H9 (cell line): ENCODE results near the gene CDK2. TPM values are rescaled to one million over a fixed set of nuclear protein-coding genes. Genes with fewer than 3 reads are reported as not detected.

Experiments
- DNase-seq: peaks from one replicate; pipeline ENCODE4 v3.0.0-alpha.2; 2017
- H2AFZ ChIP-seq: one replicate; pipeline ENCODE4 v1.6.1; 2013; ENCODE audit warnings: mild to moderate bottlenecking, low read length, control low read depth, moderate library complexity
- H2AK5ac ChIP-seq: 2 replicates; pipeline ENCODE4 v1.6.1; 2013; ENCODE audit warnings: low read length, control low read depth, mixed read lengths; ENCODE audit not compliant: insufficient read length
- H2BK120ac ChIP-seq: one replicate; pipeline ENCODE4 v1.6.1; 2013; ENCODE audit warnings: low read depth, mild to moderate bottlenecking, low read length, control low read depth, inconsistent platforms; ENCODE audit not compliant: poor library complexity, severe bottlenecking
- H2BK12ac ChIP-seq: 2 replicates; pipeline ENCODE4 v1.6.1; 2013; ENCODE audit warnings: low read length, control low read depth, mixed read lengths, low read depth; ENCODE audit not compliant: insufficient read length
- H2BK15ac ChIP-seq: 2 replicates; pipeline ENCODE4 v1.6.1; 2013; ENCODE audit warnings: low read depth, low read length, control low read depth
- H2BK20ac ChIP-seq: one replicate; pipeline ENCODE4 v1.6.1; 2013; ENCODE audit warnings: low read depth, mild to moderate bottlenecking, low read length, control low read depth, inconsistent platforms; ENCODE audit not compliant: poor library complexity, severe bottlenecking
- H2BK5ac ChIP-seq: 2 replicates; pipeline ENCODE4 v1.6.1; 2013; ENCODE audit warnings: low read length, control low read depth, mixed read lengths; ENCODE audit not compliant: insufficient read length
- H3K14ac ChIP-seq: 2 replicates; pipeline ENCODE4 v1.6.1; 2013; ENCODE audit warnings: low read length, control low read depth; ENCODE audit not compliant: insufficient read depth
- H3K18ac ChIP-seq: 2 replicates; pipeline ENCODE4 v1.6.1; 2013; ENCODE audit warnings: low read depth, mild to moderate bottlenecking, mixed read lengths, low read length, control low read depth; ENCODE audit not compliant: insufficient read length
- H3K23ac ChIP-seq: 2 replicates; pipeline ENCODE4 v1.6.1; 2013; ENCODE audit warnings: low read length, control low read depth, mixed read lengths, low read depth; ENCODE audit not compliant: insufficient read length
- H3K23me2 ChIP-seq: 2 replicates; pipeline ENCODE4 v1.6.1; 2013; ENCODE audit warnings: low read depth, mild to moderate bottlenecking, mixed read lengths, low read length, control low read depth; ENCODE audit not compliant: insufficient read length, poor library complexity, severe bottlenecking
- H3K27ac ChIP-seq: 2 replicates; pipeline ENCODE4 v1.5.1; 2013; ENCODE audit warnings: low read length, control low read depth, mixed read lengths, low read depth; ENCODE audit not compliant: insufficient read length
- H3K27me3 ChIP-seq: 2 replicates; pipeline ENCODE4 v1.6.1; 2013; ENCODE audit warnings: low read length, control low read depth, inconsistent platforms; ENCODE audit not compliant: insufficient read depth
- H3K4ac ChIP-seq: 2 replicates; pipeline ENCODE4 v1.6.1; 2013; ENCODE audit warnings: low read depth, mild to moderate bottlenecking, control low read depth, inconsistent platforms, low read length, moderate library complexity
- H3K4me1 ChIP-seq: 2 replicates; pipeline ENCODE4 v1.6.1; 2013; ENCODE audit warnings: low read length, control low read depth, inconsistent platforms; ENCODE audit not compliant: insufficient read depth
- H3K4me2 ChIP-seq: 2 replicates; pipeline ENCODE4 v1.6.1; 2013; ENCODE audit warnings: low read length, control low read depth, mixed read lengths; ENCODE audit not compliant: insufficient read length, insufficient read depth
- H3K56ac ChIP-seq: 2 replicates; pipeline ENCODE4 v1.6.1; 2013; ENCODE audit warnings: low read depth, mild to moderate bottlenecking, mixed read lengths, low read length, control low read depth; ENCODE audit not compliant: insufficient read length
- H3K79me1 ChIP-seq: 2 replicates; pipeline ENCODE4 v1.6.1; 2013; ENCODE audit warnings: low read depth, mild to moderate bottlenecking, moderate library complexity, low read length, control low read depth, inconsistent platforms; ENCODE audit not compliant: insufficient read depth, poor library complexity, severe bottlenecking
- H3K79me2 ChIP-seq: 2 replicates; pipeline ENCODE4 v1.6.1; 2013; ENCODE audit warnings: low read length, control low read depth, inconsistent platforms; ENCODE audit not compliant: insufficient read depth
- H3K9ac ChIP-seq: 2 replicates; pipeline ENCODE4 v1.6.1; 2013; ENCODE audit warnings: low read length, control low read depth, mixed read lengths; ENCODE audit not compliant: insufficient read length; ENCODE audit errors: extremely low read depth
- H3K9me3 ChIP-seq: one replicate; pipeline ENCODE4 v1.6.1; 2013; ENCODE audit warnings: low read depth, low read length, inconsistent platforms; ENCODE audit not compliant: control insufficient read depth
- H3T11ph ChIP-seq: one replicate; pipeline ENCODE4 v1.6.1; 2013; ENCODE audit warnings: mild to moderate bottlenecking, low read length, control low read depth, inconsistent platforms
- H4K20me1 ChIP-seq: one replicate; pipeline ENCODE4 v1.6.1; 2013; ENCODE audit not compliant: control insufficient read depth, insufficient read length, insufficient read depth
- H4K5ac ChIP-seq: 2 replicates; pipeline ENCODE4 v1.6.1; 2013; ENCODE audit warnings: low read depth, mild to moderate bottlenecking, mixed read lengths, low read length, control low read depth; ENCODE audit not compliant: insufficient read length
- H4K8ac ChIP-seq: replicated peaks from 2 replicates; pipeline ENCODE4 v1.6.1; 2013; ENCODE audit warnings: low read length, control low read depth, mixed read lengths, low read depth; ENCODE audit not compliant: insufficient read length
- H4K91ac ChIP-seq: 2 replicates; pipeline ENCODE4 v1.6.1; 2013; ENCODE audit warnings: low read depth, mild to moderate bottlenecking, moderate library complexity, mixed read lengths, low read length, control low read depth; ENCODE audit not compliant: insufficient read length
- H3K27ac Mint-ChIP-seq, 3 experiments: 2 replicates in 2 of 3; 3 replicates in 1 of 3; pipeline ENCODE4 v1.8.0; 2020 to 2021; ENCODE audit warnings: mixed read lengths in 3 of 3, mild to moderate bottlenecking in 1 of 3, moderate library complexity in 1 of 3
- H3K27me3 Mint-ChIP-seq: 2 replicates; pipeline ENCODE4 v1.8.0; 2021; ENCODE audit warnings: low read depth, mild to moderate bottlenecking, moderate library complexity, mixed read lengths
- H3K36me3 Mint-ChIP-seq, 3 experiments: 2 replicates in 2 of 3; 3 replicates in 1 of 3; pipeline ENCODE4 v1.8.0; 2020 to 2021; ENCODE audit warnings: low read depth in 3 of 3, mixed read lengths in 3 of 3; ENCODE audit not compliant: insufficient read depth in 1 of 3
- H3K4me1 Mint-ChIP-seq, 2 experiments: 2 replicates each; pipeline ENCODE4 v1.8.0; 2020; ENCODE audit warnings: mixed read lengths in 2 of 2
- H3K4me3 Mint-ChIP-seq, 2 experiments: 2 replicates in 1 of 2; 3 replicates in 1 of 2; pipeline ENCODE4 v1.8.0; 2020 to 2021; ENCODE audit warnings: mild to moderate bottlenecking in 2 of 2, mixed read lengths in 2 of 2, moderate library complexity in 1 of 2
- H3K9me3 Mint-ChIP-seq, 2 experiments: 2 replicates in 1 of 2; 3 replicates in 1 of 2; pipeline ENCODE4 v1.8.0; 2020; ENCODE audit warnings: mild to moderate bottlenecking in 2 of 2, mixed read lengths in 2 of 2, moderate library complexity in 1 of 2
- CTCF ChIP-seq: fragments of 200-600 bp; sonication (generic); conservative IDR thresholded peaks from 3 replicates; pipeline ENCODE4 v1.8.0; 2021; ENCODE audit warnings: antibody characterized with exemption, mild to moderate bottlenecking
- WGBS: extraction: QIAGEN DNeasy Blood & Tissue Kit; methylation state at CpG from one replicate; pipeline ENCODE4 v1.1.7; 2013; ENCODE audit warnings: missing lambda C conversion rate, low lambda C conversion rate, mixed read lengths; ENCODE audit not compliant: insufficient read length; ENCODE audit errors: extremely low coverage; 5-methylcytosine and 5-hydroxymethylcytosine counted together
- total RNA-seq: library from RNA; stranded (reverse); gene quantifications from 2 replicates; pipeline ENCODE4 v1.2.1, GENCODE V29; 2021

CDK2 gene
- total RNA-seq, 1 experiment from 2014 or later, result 60.8 TPM

GRCh38 chr12:56011509-56012090, 45.0 kb downstream of the CDK2 start:
- H3K23me2 ChIP-seq, result peaks cover 7% of the 10 kb centered on the region
- no peak overlapping the region for H2BK20ac ChIP-seq
- no peak overlapping the region for H2BK15ac ChIP-seq
- H4K20me1 ChIP-seq, result no peaks in the 10 kb centered on the region
- no peaks in the 10 kb centered on the region for H3K27me3 ChIP-seq
- no peaks in the 10 kb centered on the region for H3K4me1 ChIP-seq
- no peak overlapping the region for H3K56ac ChIP-seq
- no peak overlapping the region for H2BK5ac ChIP-seq
- no peak overlapping the region for H2BK12ac ChIP-seq
- H3T11ph ChIP-seq, result no peak overlapping the region
- no peaks in the 10 kb centered on the region for H3K79me2 ChIP-seq
- TF ChIP-seq CTCF, result no peak
- no peak overlapping the region for H2AK5ac ChIP-seq
- no peak overlapping the region for H2AFZ ChIP-seq
- H3K27ac ChIP-seq, result no peak overlapping the region
- Mint-ChIP-seq H3K27ac (no peak overlapping the region), H3K4me1 (peaks cover 6 to 13% of the 10 kb centered on the region in 2 experiments), H3K4me3 (no peak overlapping the region), H3K9me3 (no peaks in the 10 kb centered on the region), H3K27me3 (no peaks in the 10 kb centered on the region), H3K36me3 (peaks cover 2 to 11% (median 4%) of the 10 kb centered on the region in 3 experiments; a peak in 5 of 7 replicates)
- no peak overlapping the region for H3K23ac ChIP-seq
- no peak for DNase-seq
- no peak overlapping the region for H4K91ac ChIP-seq
- no CpG with 5 or more reads among the region's 2 CpGs for WGBS
- no peak overlapping the region for H3K9ac ChIP-seq
- no peaks in the 10 kb centered on the region for H3K79me1 ChIP-seq
- no peak overlapping the region for H2BK120ac ChIP-seq
- no peak overlapping the region for H3K4ac ChIP-seq
- no peak overlapping the region for H3K4me2 ChIP-seq
- H4K8ac ChIP-seq, result no peak overlapping the region
- H4K5ac ChIP-seq, result no peak overlapping the region
- no peaks in the 10 kb centered on the region for H3K9me3 ChIP-seq
- H3K18ac ChIP-seq, result no peak overlapping the region
- H3K14ac ChIP-seq, result no peak overlapping the region
